ACC112 (cell line): Measurements from ENCODE around the gene IGF2BP3.

Experiments used
- H2AFZ ChIP-seq: fragments of 200-600 bp; sonication (generic); one replicate; pipeline ENCODE4 v1.6.0; 2017; ENCODE audit warnings: antibody characterized with exemption, low read length; ENCODE audit not compliant: unreplicated experiment
- H3K27ac ChIP-seq: fragments of 200-600 bp; sonication (generic); 2 replicates; pipeline ENCODE4 v1.5.1; 2014; ENCODE audit warnings: low read depth, mild to moderate bottlenecking, antibody characterized with exemption, low read length, moderate library complexity
- H3K27me3 ChIP-seq: fragments of 200-600 bp; sonication (generic); 2 replicates; pipeline ENCODE4 v1.6.1; 2014; ENCODE audit warnings: mild to moderate bottlenecking, antibody characterized with exemption, low read length, moderate library complexity, mixed read lengths; ENCODE audit not compliant: insufficient read depth
- H3K36me3 ChIP-seq: fragments of 200-600 bp; sonication (generic); 2 replicates; pipeline ENCODE4 v1.6.1; 2016; ENCODE audit warnings: mild to moderate bottlenecking, antibody characterized with exemption, low read length, moderate library complexity, mixed read lengths; ENCODE audit not compliant: insufficient read depth
- H3K4me1 ChIP-seq: fragments of 200-600 bp; sonication (generic); one replicate; pipeline ENCODE4 v1.6.1; 2016; ENCODE audit warnings: low read length, mixed read lengths; ENCODE audit not compliant: insufficient read depth, unreplicated experiment, control insufficient read depth
- H3K4me3 ChIP-seq: fragments of 200-600 bp; sonication (generic); 2 replicates; pipeline ENCODE4 v1.5.1; 2014; ENCODE audit warnings: mild to moderate bottlenecking, low read depth, low read length
- H3K79me2 ChIP-seq: fragments of 200-600 bp; sonication (generic); one replicate; pipeline ENCODE4 v1.6.0; 2016; ENCODE audit warnings: low read length; ENCODE audit not compliant: control insufficient read depth, unreplicated experiment, insufficient read depth

The IGF2BP3 gene

DNA sequence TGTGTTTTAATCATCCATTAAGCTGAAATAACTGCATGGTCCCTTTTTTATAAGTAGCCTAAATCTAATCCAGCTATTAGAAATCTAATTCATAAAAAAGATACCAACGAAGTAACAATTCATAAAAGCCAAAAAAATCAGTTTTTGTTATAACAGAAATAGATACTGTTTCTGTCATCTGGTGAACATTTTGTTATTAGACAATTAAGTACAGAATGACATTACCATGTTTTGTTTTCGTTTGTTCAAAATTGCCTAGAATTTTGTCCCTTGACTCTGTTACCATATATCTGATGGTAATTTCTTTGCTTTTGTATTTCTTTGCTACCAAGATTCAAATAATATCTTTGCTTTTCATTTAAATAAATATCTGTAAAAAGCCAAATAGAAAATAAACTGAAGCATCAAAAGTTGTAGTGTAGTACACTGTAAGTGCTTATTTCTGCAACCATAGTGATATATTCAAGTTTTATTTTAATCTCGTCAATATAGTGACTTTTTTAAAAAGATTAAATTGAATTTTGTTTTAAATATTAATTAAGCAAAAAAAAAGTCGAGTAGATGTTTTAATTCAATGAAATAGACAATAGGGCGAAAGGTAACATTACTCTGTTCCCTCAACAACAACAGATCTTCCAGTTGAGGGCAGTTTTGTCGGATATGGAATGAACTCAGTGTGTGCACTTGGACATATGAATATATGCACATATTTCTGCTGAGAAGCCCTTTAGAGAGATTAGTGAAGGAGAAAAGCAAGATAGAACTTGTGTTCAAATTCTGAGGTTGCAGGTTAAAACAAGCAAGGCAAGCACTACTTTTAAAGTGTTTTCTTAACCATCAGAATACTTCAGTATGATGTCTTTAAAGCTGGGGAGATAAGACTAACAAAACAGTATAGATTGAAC is 7.9 kb upstream of the IGF2BP3 start:
- Histone ChIP-seq H3K4me3 (no peak overlapping the region), H3K27ac (no peak overlapping the region), H3K79me2 (peaks cover 3% of the 10 kb centered on the region), H3K4me1 (peaks cover 3% of the 10 kb centered on the region), H3K27me3 (peaks cover 47% of the 10 kb centered on the region), H3K36me3 (no peaks in the 10 kb centered on the region), H2AFZ (no peak overlapping the region)

DNA sequence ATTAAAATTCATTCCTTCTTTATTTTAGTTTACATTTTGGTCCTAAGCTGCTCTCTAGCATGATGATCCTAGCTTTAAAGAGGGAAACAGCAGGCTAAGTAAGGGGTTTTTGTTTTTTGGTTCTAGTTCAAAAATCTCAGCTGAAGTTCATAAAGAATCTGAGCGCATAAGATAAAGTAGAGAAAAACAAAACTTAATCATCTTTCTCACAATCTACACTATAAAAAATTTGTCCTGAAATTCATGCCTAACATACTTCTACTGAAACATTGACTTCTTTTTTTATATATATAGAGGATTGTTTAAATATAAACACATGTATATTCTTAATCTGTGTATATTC is 6.8 kb upstream of the IGF2BP3 start:
- H3K36me3 ChIP-seq: no peaks in the 10 kb centered on the region
- H3K27me3 ChIP-seq: peaks cover 47% of the 10 kb centered on the region
- H3K4me1 ChIP-seq: peaks cover 14% of the 10 kb centered on the region
- peaks cover 11% of the 10 kb centered on the region for H3K79me2 ChIP-seq
- no peak overlapping the region for H3K4me3 ChIP-seq
- H3K27ac ChIP-seq: no peak overlapping the region
- no peak overlapping the region for H2AFZ ChIP-seq

DNA sequence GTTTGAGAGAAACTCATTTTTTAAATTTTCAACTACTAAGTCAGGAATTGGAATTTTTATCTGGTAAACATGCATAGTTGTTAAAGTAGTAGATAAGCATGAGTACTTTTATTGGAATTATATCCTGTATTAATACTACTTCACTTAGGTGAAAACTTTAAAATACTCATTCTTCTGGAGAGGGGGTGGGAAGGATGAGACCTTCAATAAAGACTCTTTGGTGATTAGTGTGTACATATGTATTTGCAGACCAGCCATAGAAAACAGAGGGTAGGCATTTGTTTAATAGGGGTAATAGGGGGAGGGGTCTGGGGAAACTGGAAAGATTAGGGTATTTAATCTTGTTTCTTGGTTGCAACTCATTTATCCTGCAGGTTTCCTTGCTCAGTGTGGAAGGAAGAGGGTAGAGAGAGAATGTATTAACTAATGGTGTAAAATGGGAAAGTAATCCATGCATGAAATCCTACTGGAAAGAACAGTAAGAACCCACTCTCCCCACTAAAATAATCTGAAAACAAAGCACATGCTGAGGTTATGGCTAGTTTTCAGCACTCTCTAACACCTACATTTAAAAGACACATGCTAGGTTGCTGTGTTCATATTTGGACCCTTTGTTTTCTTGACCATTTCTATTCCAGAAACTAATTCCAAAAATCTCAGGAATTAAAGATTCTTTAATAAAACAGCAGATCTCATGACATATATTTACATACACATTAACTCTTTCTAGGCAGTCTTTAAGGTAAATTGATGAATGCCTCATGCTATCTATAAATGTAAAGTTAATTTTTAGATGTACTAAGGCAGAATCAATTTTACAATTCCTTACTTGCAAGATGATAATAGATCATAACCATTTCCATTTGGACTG is 6.2 kb upstream of the IGF2BP3 start:
- peaks cover 47% of the 10 kb centered on the region for H3K27me3 ChIP-seq
- peaks cover 17% of the 10 kb centered on the region for H3K4me1 ChIP-seq
- H3K4me3 ChIP-seq: no peak overlapping the region; the same call in 1 of the 2 replicates
- H3K36me3 ChIP-seq: no peaks in the 10 kb centered on the region
- H2AFZ ChIP-seq: no peak overlapping the region
- peaks cover 14% of the 10 kb centered on the region for H3K79me2 ChIP-seq
- no peak overlapping the region for H3K27ac ChIP-seq

DNA sequence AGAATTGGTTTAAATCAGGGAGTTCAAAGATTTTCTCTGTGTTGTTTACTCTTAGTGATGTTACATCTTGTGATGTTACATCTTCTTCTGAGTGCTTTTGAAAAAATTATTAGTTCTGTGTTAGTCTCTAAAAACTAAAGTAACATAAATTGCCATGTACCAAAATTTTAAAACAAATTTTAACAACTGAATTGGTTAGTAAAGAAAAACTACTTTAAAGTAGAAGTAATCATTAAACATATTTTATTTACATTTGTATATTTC is 5.2 kb upstream of the IGF2BP3 start:
- Histone ChIP-seq H3K27me3 (peaks cover 47% of the 10 kb centered on the region), H3K27ac (no peak overlapping the region), H3K79me2 (peaks cover 14% of the 10 kb centered on the region), H3K36me3 (no peaks in the 10 kb centered on the region), H2AFZ (no peak overlapping the region), H3K4me3 (peak overlapping the region; percentile 96), H3K4me1 (peaks cover 17% of the 10 kb centered on the region)

DNA sequence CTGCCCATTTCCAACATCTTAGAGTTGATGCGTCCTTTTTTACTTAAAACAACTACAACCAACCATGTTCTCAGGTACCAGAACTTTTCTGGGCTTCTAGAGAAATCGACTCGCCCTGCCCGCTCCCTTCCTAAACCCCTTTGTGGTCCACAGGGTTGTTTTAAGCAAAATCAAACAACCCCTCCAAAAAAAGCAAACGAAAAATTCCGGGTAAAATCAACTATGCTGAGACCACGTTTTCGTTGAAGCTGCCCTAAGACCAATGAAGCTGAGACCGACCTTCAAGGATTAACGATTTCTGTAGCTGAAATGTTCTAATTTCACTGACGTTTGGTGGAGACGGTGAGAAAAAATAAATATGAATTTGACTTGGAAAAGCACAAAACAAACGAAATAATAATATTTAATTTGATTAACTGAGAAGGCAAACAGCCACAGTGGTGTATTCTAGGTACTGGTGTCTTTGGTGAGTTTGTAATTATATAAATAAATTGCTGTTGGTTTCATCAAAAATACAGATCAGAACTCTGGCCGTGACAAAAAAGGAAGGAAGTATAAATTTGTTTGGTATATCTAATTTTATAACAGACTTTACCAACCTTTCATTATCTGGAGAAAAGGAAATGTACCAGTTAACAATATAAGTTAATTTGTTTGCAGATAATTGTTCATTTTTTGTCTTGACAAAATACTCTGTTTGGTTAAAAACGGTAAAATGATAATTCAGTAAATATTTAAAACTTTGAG is 4.7 kb upstream of the IGF2BP3 start:
- H3K79me2 ChIP-seq: peaks cover 14% of the 10 kb centered on the region
- H3K4me3 ChIP-seq: peak overlapping the region; percentile 96
- H3K27ac ChIP-seq: peak overlapping the region; percentile 32
- peak overlapping the region; percentile 55 for H2AFZ ChIP-seq
- H3K27me3 ChIP-seq: peaks cover 47% of the 10 kb centered on the region
- peaks cover 17% of the 10 kb centered on the region for H3K4me1 ChIP-seq
- H3K36me3 ChIP-seq: no peaks in the 10 kb centered on the region

DNA sequence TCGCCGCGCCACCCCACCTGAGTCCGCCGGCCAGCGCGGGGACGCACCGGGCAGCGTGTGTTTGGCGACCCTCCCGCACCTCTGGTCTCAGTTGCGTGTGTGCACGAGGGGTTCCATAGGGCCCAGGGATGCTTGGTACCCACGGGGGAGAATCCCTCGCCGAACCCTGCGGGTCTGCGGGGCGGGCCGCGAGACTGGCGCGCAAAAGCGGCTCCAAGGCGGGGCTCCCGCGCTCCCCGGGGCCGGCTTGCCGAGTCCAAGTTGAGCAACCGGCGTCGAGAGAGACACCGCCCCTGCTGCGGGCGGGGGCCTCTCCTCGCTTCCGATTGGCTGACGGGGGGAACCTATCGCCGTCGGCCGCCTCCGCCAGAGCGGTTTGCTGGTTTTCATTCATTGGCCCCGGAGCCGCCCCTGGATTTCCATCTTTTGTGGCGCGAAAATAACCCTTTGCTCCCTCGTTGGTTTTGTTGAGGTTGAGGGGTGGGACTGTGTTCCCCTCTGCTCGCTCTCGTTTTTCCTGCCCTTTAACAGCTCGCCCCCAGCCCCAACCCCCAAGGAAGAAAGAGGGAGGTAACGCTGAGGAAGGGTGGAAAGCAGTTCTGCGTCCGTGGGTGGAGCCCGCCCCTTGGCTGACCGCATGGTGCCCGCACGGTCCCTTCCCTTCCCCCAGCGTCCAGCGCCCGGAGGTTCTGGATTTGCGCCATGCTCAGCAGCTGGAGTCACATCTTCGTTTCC is 4.0 kb upstream of the IGF2BP3 start:
- H3K79me2 ChIP-seq: peaks cover 21% of the 10 kb centered on the region
- no peaks in the 10 kb centered on the region for H3K36me3 ChIP-seq
- peak overlapping the region; percentile 49 for H3K27ac ChIP-seq
- peak overlapping the region; percentile 96 for H3K4me3 ChIP-seq
- peak overlapping the region; percentile 88 for H2AFZ ChIP-seq
- H3K4me1 ChIP-seq: peaks cover 17% of the 10 kb centered on the region
- peaks cover 42% of the 10 kb centered on the region for H3K27me3 ChIP-seq

DNA sequence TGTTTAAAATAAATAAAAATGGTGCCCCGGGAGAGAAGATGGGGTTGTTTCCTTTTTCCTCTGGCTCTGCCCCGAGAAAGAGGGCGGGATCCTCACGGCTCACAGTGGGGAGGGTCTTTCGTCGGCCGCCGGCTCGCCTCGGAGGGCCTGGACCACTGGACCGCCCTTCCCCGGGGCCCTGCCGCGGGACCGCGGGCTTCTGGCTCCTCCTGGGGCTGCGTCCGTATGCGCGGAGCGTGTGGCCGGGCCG is 3.5 kb upstream of the IGF2BP3 start:
- H3K4me3 ChIP-seq: peak overlapping the region; percentile 96
- peak overlapping the region; percentile 88 for H2AFZ ChIP-seq
- H3K27ac ChIP-seq: peak overlapping the region; percentile 49
- peaks cover 26% of the 10 kb centered on the region for H3K79me2 ChIP-seq
- peaks cover 37% of the 10 kb centered on the region for H3K27me3 ChIP-seq
- peaks cover 17% of the 10 kb centered on the region for H3K4me1 ChIP-seq
- H3K36me3 ChIP-seq: no peaks in the 10 kb centered on the region

DNA sequence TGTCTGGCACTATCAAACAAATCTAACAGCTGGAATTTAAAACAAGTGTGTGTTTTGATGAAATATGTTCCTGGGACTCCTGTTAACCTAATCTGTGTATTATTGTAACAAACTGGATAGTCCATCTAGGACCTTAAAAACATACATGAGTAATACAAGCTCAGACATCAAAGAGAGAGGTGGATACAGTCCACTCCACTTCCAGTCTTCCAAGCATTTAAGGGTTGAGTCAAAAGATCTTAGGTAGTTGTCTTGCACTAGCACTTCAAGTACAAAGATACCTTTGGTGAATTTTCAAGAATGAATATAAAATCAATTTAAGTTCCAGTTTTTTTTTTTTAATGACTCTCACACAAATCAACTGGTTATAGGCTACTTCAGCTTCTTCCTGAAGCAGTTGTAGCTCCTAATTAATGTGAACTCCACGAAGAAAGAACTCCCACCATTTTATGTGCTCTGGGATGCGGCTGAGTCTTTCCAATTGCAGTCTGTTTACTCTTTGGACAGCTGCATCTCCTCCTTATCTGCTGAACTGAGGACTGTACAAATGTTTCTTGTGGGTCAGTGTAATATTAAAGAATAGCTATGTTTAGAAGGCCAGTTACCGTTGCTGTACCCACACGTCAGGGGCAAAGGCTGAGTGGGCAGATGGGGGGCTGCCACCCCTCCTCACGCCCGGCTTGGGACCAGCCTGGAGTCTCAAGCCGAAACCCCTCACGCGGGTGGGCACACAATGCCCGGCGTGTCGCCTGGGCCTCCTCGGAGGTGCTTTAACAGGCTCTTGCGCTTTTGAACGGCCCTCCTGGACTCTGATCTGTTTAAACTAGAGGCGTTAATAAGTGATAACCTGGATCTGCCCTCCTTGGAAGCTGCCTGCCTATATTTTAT is 2.9 kb upstream of the IGF2BP3 start:
- peak overlapping the region; percentile 88 for H2AFZ ChIP-seq
- H3K4me1 ChIP-seq: peaks cover 17% of the 10 kb centered on the region
- no peaks in the 10 kb centered on the region for H3K36me3 ChIP-seq
- peak overlapping the region; percentile 49 for H3K27ac ChIP-seq
- H3K27me3 ChIP-seq: peaks cover 31% of the 10 kb centered on the region
- peaks cover 31% of the 10 kb centered on the region for H3K79me2 ChIP-seq
- peak overlapping the region; percentile 96 for H3K4me3 ChIP-seq

DNA sequence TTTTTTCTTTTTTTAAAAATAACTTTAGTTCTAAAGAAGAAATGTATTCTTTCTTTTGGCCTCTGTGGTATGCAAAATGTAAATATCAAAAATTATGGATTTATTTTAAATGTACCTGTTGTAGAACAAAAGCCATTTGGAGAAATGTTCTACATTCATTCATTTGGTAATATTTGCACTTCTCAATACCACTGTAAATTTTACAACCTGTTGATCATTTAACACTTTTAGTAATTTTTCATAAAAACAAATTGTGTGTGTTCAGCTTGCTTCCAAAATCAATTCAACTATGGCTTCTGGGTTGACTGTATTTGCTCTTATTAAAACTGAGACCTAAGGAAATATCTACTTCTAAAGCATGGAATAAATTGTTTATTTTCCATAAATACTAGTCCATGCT is 2.3 kb upstream of the IGF2BP3 start:
- H3K27me3 ChIP-seq: peaks cover 25% of the 10 kb centered on the region
- peaks cover 19% of the 10 kb centered on the region for H3K4me1 ChIP-seq
- H3K79me2 ChIP-seq: peaks cover 38% of the 10 kb centered on the region
- H3K27ac ChIP-seq: 0 out of 2 replicates have a peak overlapping the region, but pooled peaks have one; percentile 49
- H3K36me3 ChIP-seq: no peaks in the 10 kb centered on the region
- no peak overlapping the region for H2AFZ ChIP-seq
- H3K4me3 ChIP-seq: peak overlapping the region; percentile 96
